Measurements from ENCODE around the gene ANKMY1.

GRCh38 chr2:240602266-240603050, 44.7 kb upstream of the ANKMY1 start:
- TF ChIP-seq TCF7L2 (IDR thresholded peaks at IDR 0.05; ENCODE audit: borderline replicate concordance, extremely low read depth, insufficient read depth, insufficient read length) (no peak), CTCF (IDR thresholded peaks at IDR 0.05 in 2 of 3, conservative IDR thresholded peaks at IDR 0.05 in 1 of 3; ENCODE audit: borderline replicate concordance in 1 of 3, insufficient read depth in 1 of 3, low read depth in 2 of 3, low read length in 2 of 3) (no peak), ZBTB33 (IDR thresholded peaks at IDR 0.05; ENCODE audit: extremely low read depth, insufficient replicate concordance, low read length) (no peak), POLR2AphosphoS5 (IDR thresholded peaks at IDR 0.05; ENCODE audit: low read depth, low read length) (no peak)

All from HCT116 (cell line).